Hepatocyte (in vitro differentiated cells): ENCODE measurements around the gene ZNF586. TPM values are rescaled to one million over a fixed set of nuclear protein-coding genes. Genes with fewer than 3 reads are reported as not detected.
"Not testable (repeated sequence)": the region's sequence is repeated elsewhere in the genome, so short reads cannot be mapped to it uniquely, and the experiment has no call there.

Experiments
- DNase-seq: peaks from one replicate; pipeline ENCODE4 v3.0.0-alpha.2; 2016; ENCODE audit warnings: low spot score
- H2AFZ ChIP-seq: fragments of 200-600 bp; sonication (generic); 2 replicates; pipeline ENCODE4 v1.6.0; 2016; ENCODE audit warnings: antibody characterized with exemption, mild to moderate bottlenecking
- H3K27ac ChIP-seq: fragments of 200-600 bp; sonication (generic); 2 replicates; pipeline ENCODE4 v1.5.1; 2016; ENCODE audit warnings: mild to moderate bottlenecking
- H3K27me3 ChIP-seq: fragments of 200-600 bp; sonication (generic); 2 replicates; pipeline ENCODE4 v1.6.1; 2016
- H3K36me3 ChIP-seq: fragments of 200-600 bp; sonication (generic); replicated peaks from 2 replicates; pipeline ENCODE4 v1.5.1; 2016; ENCODE audit warnings: low read depth; ENCODE audit not compliant: insufficient read depth
- H3K4me1 ChIP-seq: fragments of 200-600 bp; sonication (generic); 2 replicates; pipeline ENCODE4 v1.5.1; 2016; ENCODE audit warnings: mild to moderate bottlenecking, moderate library complexity; ENCODE audit not compliant: insufficient read depth
- H3K4me2 ChIP-seq: fragments of 200-600 bp; sonication (generic); 2 replicates; pipeline ENCODE4 v1.6.0; 2016
- H3K4me3 ChIP-seq: fragments of 200-600 bp; sonication (generic); 2 replicates; pipeline ENCODE4 v1.5.1; 2016; ENCODE audit warnings: mild to moderate bottlenecking
- H3K79me2 ChIP-seq: fragments of 200-600 bp; sonication (generic); 2 replicates; pipeline ENCODE4 v1.6.0; 2017; ENCODE audit warnings: mild to moderate bottlenecking
- H3K9me2 ChIP-seq: fragments of 200-600 bp; sonication (generic); replicated peaks from 2 replicates; pipeline ENCODE4 v1.6.0; 2017; ENCODE audit warnings: mild to moderate bottlenecking; ENCODE audit not compliant: insufficient read depth
- H3K9me3 ChIP-seq: fragments of 200-600 bp; sonication (generic); 2 replicates; pipeline ENCODE4 v1.5.1; 2016; ENCODE audit warnings: low read depth, mild to moderate bottlenecking
- H4K20me1 ChIP-seq: fragments of 200-600 bp; sonication (generic); 2 replicates; pipeline ENCODE4 v1.6.0; 2016; ENCODE audit warnings: mild to moderate bottlenecking; ENCODE audit not compliant: insufficient read depth, poor library complexity, severe bottlenecking
- CTCF ChIP-seq: fragments of 200-600 bp; sonication (generic); IDR thresholded peaks from 2 replicates; pipeline ENCODE4 v1.5.1; 2016; ENCODE audit warnings: antibody characterized with exemption, mild to moderate bottlenecking; ENCODE audit not compliant: poor library complexity
- EZH2 ChIP-seq: fragments of 200-600 bp; sonication (generic); IDR thresholded peaks from 2 replicates; pipeline ENCODE4 v1.6.1; 2016; ENCODE audit warnings: antibody characterized with exemption, mild to moderate bottlenecking, borderline replicate concordance
- EZH2phosphoT487 ChIP-seq: fragments of 200-600 bp; sonication (generic); IDR thresholded peaks from one replicate; pipeline ENCODE4 v1.6.1; 2018; ENCODE audit warnings: antibody characterized with exemption, mild to moderate bottlenecking, low read depth, moderate library complexity; ENCODE audit not compliant: unreplicated experiment, severe bottlenecking
- WGBS: methylation state at CpG from one replicate; pipeline ENCODE4 v1.1.6; 2016; ENCODE audit warnings: low lambda C conversion rate; ENCODE audit errors: missing lambda C conversion rate; 5-methylcytosine and 5-hydroxymethylcytosine counted together
- polyA plus RNA-seq: library from polyadenylated mRNA; unstranded; fragments of >200 nt; fragmentation: Nextera tagmentation; extraction: Ambion mirVana; gene quantifications from 2 replicates; pipeline ENCODE4 v1.2.1, GENCODE V29; 2016
- total RNA-seq: library from RNA; depleted of rRNA; stranded (reverse); fragments of >200 nt; gene quantifications from 2 replicates; pipeline ENCODE4 v1.2.3, GENCODE V29; 2014

Gene ZNF586
- total and polyA plus RNA-seq, 2 experiments from 2014 or later: 11.2 to 22.5 TPM

GRCh38 chr19:57786286-57786685 is 16.8 kb downstream of the ZNF586 start:
- Histone ChIP-seq H4K20me1 (no peaks in the 10 kb centered on the region), H3K4me2 (no peak overlapping the region), H3K27ac (no peak overlapping the region), H3K27me3 (no peaks in the 10 kb centered on the region), H3K79me2 (peaks cover 77% of the 10 kb centered on the region), H2AFZ (no peak overlapping the region), H3K9me3 (peaks cover 3% of the 10 kb centered on the region), H3K4me3 (no peak overlapping the region), H3K36me3 (no peaks in the 10 kb centered on the region), H3K4me1 (no peaks in the 10 kb centered on the region), H3K9me2 (no peaks in the 10 kb centered on the region)
- 96% methylated on average over 22 of the region's 38 CpGs for WGBS
- no peak for DNase-seq
- TF ChIP-seq EZH2 (no peak), EZH2phosphoT487 (no peak), CTCF (no peak)

GRCh38 chr19:57786906-57787305 is 17.4 kb downstream of the ZNF586 start:
- WGBS: 96% methylated on average over 5 of the region's 5 CpGs
- no peak for TF ChIP-seq EZH2phosphoT487
- no peak for TF ChIP-seq EZH2
- no peak for TF ChIP-seq CTCF

DNA sequence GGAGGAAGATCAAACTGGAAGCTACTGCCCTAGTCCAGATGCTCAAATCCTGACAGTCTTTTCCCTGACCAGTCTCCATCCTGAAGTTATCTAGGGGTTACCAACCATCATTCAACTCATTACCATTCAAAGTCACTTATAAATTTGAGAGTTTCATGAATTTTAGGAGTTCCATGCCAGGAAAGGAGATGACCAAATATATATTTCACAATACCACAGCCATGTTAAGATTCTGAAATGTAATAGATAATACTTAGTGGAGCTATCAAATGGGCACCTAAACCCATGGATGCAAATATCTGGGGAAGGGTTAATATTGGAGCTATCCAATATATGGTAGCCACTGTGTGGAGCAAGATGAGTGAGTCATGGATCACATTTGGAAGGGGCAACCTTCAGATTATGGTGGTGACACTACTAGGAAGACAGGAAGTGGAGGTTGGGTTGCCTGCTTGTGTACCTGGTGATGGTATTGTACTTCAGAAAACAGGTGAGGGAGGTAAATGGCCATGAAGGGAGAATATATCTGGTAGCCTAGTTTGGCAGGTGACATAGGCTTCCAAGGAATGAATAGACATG is 18.7 kb downstream of the ZNF586 start:
- Histone ChIP-seq H3K4me1 (no peaks in the 10 kb centered on the region), H3K9me2 (no peaks in the 10 kb centered on the region), H3K27ac (no peak overlapping the region), H3K27me3 (no peaks in the 10 kb centered on the region), H3K79me2 (peaks cover 72% of the 10 kb centered on the region), H4K20me1 (no peaks in the 10 kb centered on the region), H3K9me3 (peaks cover 3% of the 10 kb centered on the region), H2AFZ (no peak overlapping the region), H3K36me3 (no peaks in the 10 kb centered on the region), H3K4me3 (no peak overlapping the region), H3K4me2 (no peak overlapping the region)
- DNase-seq: no peak
- TF ChIP-seq EZH2phosphoT487 (no peak), CTCF (no peak), EZH2 (no peak)

More at GRCh38 chr19:57786906-57787305, 17.4 kb downstream of the ZNF586 start:
- H3K79me2 ChIP-seq: peaks cover 75% of the 10 kb centered on the region
- no peak overlapping the region for H2AFZ ChIP-seq
- peaks cover 3% of the 10 kb centered on the region for H3K9me3 ChIP-seq
- H3K4me2 ChIP-seq: no peak overlapping the region
- no peaks in the 10 kb centered on the region for H3K9me2 ChIP-seq
- H4K20me1 ChIP-seq: no peaks in the 10 kb centered on the region
- H3K36me3 ChIP-seq: no peaks in the 10 kb centered on the region
- DNase-seq: no peak
- H3K27ac ChIP-seq: no peak overlapping the region
- H3K27me3 ChIP-seq: no peaks in the 10 kb centered on the region
- H3K4me1 ChIP-seq: no peaks in the 10 kb centered on the region
- no peak overlapping the region for H3K4me3 ChIP-seq

- WGBS: 99% methylated on average over 4 of the region's 4 CpGs
- Histone ChIP-seq H4K20me1 (no peaks in the 10 kb centered on the region), H3K4me2 (no peak overlapping the region), H2AFZ (no peak overlapping the region), H3K9me2 (no peaks in the 10 kb centered on the region), H3K27me3 (no peaks in the 10 kb centered on the region), H3K27ac (no peak overlapping the region), H3K9me3 (no peaks in the 10 kb centered on the region), H3K79me2 (peaks cover 70% of the 10 kb centered on the region), H3K4me1 (no peaks in the 10 kb centered on the region), H3K36me3 (no peaks in the 10 kb centered on the region), H3K4me3 (no peak overlapping the region)
- TF ChIP-seq CTCF: no peak
- no peak for TF ChIP-seq EZH2phosphoT487
- no peak for DNase-seq
Observed at GRCh38 chr19:57789288-57789687, 19.8 kb downstream of the ZNF586 start.

- H3K9me2 ChIP-seq, DNase-seq, H3K27me3 ChIP-seq, H2AFZ ChIP-seq, H3K4me3 ChIP-seq, H3K4me1 ChIP-seq, H4K20me1 ChIP-seq, H3K9me3 ChIP-seq, H3K27ac ChIP-seq, H3K4me2 ChIP-seq, H3K36me3 ChIP-seq: not testable (repeated sequence)
- peaks cover 67% of the 10 kb centered on the region for H3K79me2 ChIP-seq
- 92% methylated on average over 1 of the region's 1 CpG for WGBS
Observed at GRCh38 chr19:57796580-57796979, 27.1 kb downstream of the ZNF586 start.
